ENCODE results near the gene AQP1. TPM values are rescaled to one million over a fixed set of nuclear protein-coding genes. Genes with fewer than 3 reads are reported as not detected.
A peak's percentile ranks its signal among the peaks of the same experiment; 100 is the strongest.

The AQP1 gene
- total RNA-seq, 2 experiments from 2014 or later = 0.23 TPM; not detected in 1

GRCh38 chr7:30923774-30924413 lies 12.2 kb downstream of the AQP1 start:
- H3K36me3 Mint-ChIP-seq = no peaks in the 10 kb centered on the region
- ATAC-seq (ENCODE audit: low read depth) (no peak), DNase-seq (peak; percentile 10)
- H3K27me3 Mint-ChIP-seq = no peaks in the 10 kb centered on the region
- POLR2A ChIA-PET = no interaction called here
- peaks cover 3% of the 10 kb centered on the region for H3K4me1 Mint-ChIP-seq
- H3K4me3 Mint-ChIP-seq = no peak overlapping the region
- peaks cover 4% of the 10 kb centered on the region for H3K9me3 Mint-ChIP-seq
- H3K27ac Mint-ChIP-seq = no peak overlapping the region

- Mint-ChIP-seq H3K4me3 (no peak overlapping the region), H3K4me1 (peaks cover 3% of the 10 kb centered on the region), H3K27me3 (peaks cover 2% of the 10 kb centered on the region), H3K36me3 (no peaks in the 10 kb centered on the region), H3K9me3 (peaks cover 4% of the 10 kb centered on the region), H3K27ac (no peak overlapping the region)
- DNase-seq (peak; percentile 8), ATAC-seq (ENCODE audit: low read depth) (no peak)
- POLR2A ChIA-PET = no interaction called here
These were observed 13.0 kb downstream of the AQP1 start for GRCh38 chr7:30924624-30925023.

- no peak overlapping the region for H3K27ac Mint-ChIP-seq
- peaks cover 2% of the 10 kb centered on the region for H3K27me3 Mint-ChIP-seq
- no peaks in the 10 kb centered on the region for H3K36me3 Mint-ChIP-seq
- ATAC-seq (ENCODE audit: low read depth) = no peak
- no peak for DNase-seq
- POLR2A ChIA-PET = no interaction called here
- H3K4me1 Mint-ChIP-seq = peaks cover 3% of the 10 kb centered on the region
- no peak overlapping the region for H3K4me3 Mint-ChIP-seq
- H3K9me3 Mint-ChIP-seq = peaks cover 4% of the 10 kb centered on the region
These were observed 13.5 kb downstream of the AQP1 start for GRCh38 chr7:30925117-30925516.

- peak; percentile 4 for DNase-seq
- POLR2A ChIA-PET = no interaction called here
- Mint-ChIP-seq H3K36me3 (no peaks in the 10 kb centered on the region), H3K4me3 (no peak overlapping the region), H3K9me3 (peaks cover 4% of the 10 kb centered on the region), H3K27ac (no peak overlapping the region), H3K27me3 (peaks cover 2% of the 10 kb centered on the region), H3K4me1 (peaks cover 3% of the 10 kb centered on the region)
- no peak for ATAC-seq (ENCODE audit: low read depth)
These were observed 14.3 kb downstream of the AQP1 start for GRCh38 chr7:30925913-30926312.

- Mint-ChIP-seq H3K27ac (no peak overlapping the region), H3K4me3 (no peak overlapping the region), H3K4me1 (peaks cover 3% of the 10 kb centered on the region), H3K36me3 (no peaks in the 10 kb centered on the region), H3K9me3 (peaks cover 4% of the 10 kb centered on the region), H3K27me3 (peaks cover 2% of the 10 kb centered on the region)
- no peak for ATAC-seq (ENCODE audit: low read depth)
- POLR2A ChIA-PET = no interaction called here
- DNase-seq = no peak
These were observed 14.7 kb downstream of the AQP1 start for GRCh38 chr7:30926313-30926712.

- no peak for ATAC-seq (ENCODE audit: low read depth)
- Mint-ChIP-seq H3K4me1 (peaks cover 3% of the 10 kb centered on the region), H3K4me3 (no peak overlapping the region), H3K27ac (no peak overlapping the region), H3K9me3 (peaks cover 4% of the 10 kb centered on the region), H3K36me3 (no peaks in the 10 kb centered on the region), H3K27me3 (peaks cover 2% of the 10 kb centered on the region)
- POLR2A ChIA-PET = no interaction called here
- DNase-seq = no peak
These were observed 15.4 kb downstream of the AQP1 start for GRCh38 chr7:30927040-30927439.

- DNase-seq = no peak
- peaks cover 3% of the 10 kb centered on the region for H3K4me1 Mint-ChIP-seq
- H3K27ac Mint-ChIP-seq = no peak overlapping the region
- POLR2A ChIA-PET = no interaction called here
- peaks cover 4% of the 10 kb centered on the region for H3K9me3 Mint-ChIP-seq
- no peak overlapping the region for H3K4me3 Mint-ChIP-seq
- ATAC-seq (ENCODE audit: low read depth) = no peak
- no peaks in the 10 kb centered on the region for H3K36me3 Mint-ChIP-seq
- peaks cover 2% of the 10 kb centered on the region for H3K27me3 Mint-ChIP-seq
These were observed 15.9 kb downstream of the AQP1 start for GRCh38 chr7:30927559-30927958.

- Mint-ChIP-seq H3K4me3 (no peak overlapping the region), H3K27ac (no peak overlapping the region), H3K9me3 (peaks cover 4% of the 10 kb centered on the region), H3K36me3 (no peaks in the 10 kb centered on the region), H3K27me3 (peaks cover 2% of the 10 kb centered on the region), H3K4me1 (peaks cover 2% of the 10 kb centered on the region)
- POLR2A ChIA-PET = no interaction called here
- DNase-seq (peak; percentile 11), ATAC-seq (ENCODE audit: low read depth) (no peak)
These were observed 16.7 kb downstream of the AQP1 start for GRCh38 chr7:30928254-30928872.

GRCh38 chr7:30929686-30930085 lies 18.0 kb downstream of the AQP1 start:
- POLR2A ChIA-PET = no interaction called here
- peaks cover 4% of the 10 kb centered on the region for H3K9me3 Mint-ChIP-seq
- no peak for ATAC-seq (ENCODE audit: low read depth)

GRCh38 chr7:30930621-30931020 lies 19.0 kb downstream of the AQP1 start:
- no peak for DNase-seq

More at GRCh38 chr7:30929686-30930085, 18.0 kb downstream of the AQP1 start:
- no peak overlapping the region for H3K27ac Mint-ChIP-seq
- peaks cover 2% of the 10 kb centered on the region for H3K27me3 Mint-ChIP-seq
- no peak overlapping the region for H3K4me3 Mint-ChIP-seq
- no peaks in the 10 kb centered on the region for H3K36me3 Mint-ChIP-seq
- DNase-seq = no peak
- H3K4me1 Mint-ChIP-seq = no peaks in the 10 kb centered on the region

GRCh38 chr7:30931161-30931928 lies 19.7 kb downstream of the AQP1 start:
- no peaks in the 10 kb centered on the region for H3K4me1 Mint-ChIP-seq
- H3K27ac Mint-ChIP-seq = no peak overlapping the region
- H3K36me3 Mint-ChIP-seq = no peaks in the 10 kb centered on the region
- H3K9me3 Mint-ChIP-seq = peaks cover 4% of the 10 kb centered on the region
- H3K4me3 Mint-ChIP-seq = no peak overlapping the region
- ATAC-seq (ENCODE audit: low read depth) (no peak), DNase-seq (no peak)
- peaks cover 2% of the 10 kb centered on the region for H3K27me3 Mint-ChIP-seq
- POLR2A ChIA-PET = no interaction called here

More at GRCh38 chr7:30930621-30931020, 19.0 kb downstream of the AQP1 start:
- Mint-ChIP-seq H3K9me3 (peaks cover 4% of the 10 kb centered on the region), H3K27ac (no peak overlapping the region), H3K4me1 (no peaks in the 10 kb centered on the region), H3K27me3 (peaks cover 2% of the 10 kb centered on the region), H3K4me3 (no peak overlapping the region), H3K36me3 (no peaks in the 10 kb centered on the region)
- ATAC-seq (ENCODE audit: low read depth) = no peak
- POLR2A ChIA-PET = no interaction called here

- Mint-ChIP-seq H3K4me1 (no peaks in the 10 kb centered on the region), H3K27me3 (peaks cover 6% of the 10 kb centered on the region), H3K36me3 (no peaks in the 10 kb centered on the region), H3K27ac (no peak overlapping the region), H3K9me3 (peaks cover 4% of the 10 kb centered on the region), H3K4me3 (no peak overlapping the region)
- POLR2A ChIA-PET = no interaction called here
- no peak for ATAC-seq (ENCODE audit: low read depth)
- no peak for DNase-seq
These were observed 20.4 kb downstream of the AQP1 start for GRCh38 chr7:30931929-30932540.

- Mint-ChIP-seq H3K36me3 (no peaks in the 10 kb centered on the region), H3K4me1 (no peaks in the 10 kb centered on the region), H3K4me3 (no peak overlapping the region), H3K27me3 (peaks cover 9% of the 10 kb centered on the region), H3K9me3 (peaks cover 4% of the 10 kb centered on the region), H3K27ac (no peak overlapping the region)
- POLR2A ChIA-PET = no interaction called here
- no peak for DNase-seq
- no peak for ATAC-seq (ENCODE audit: low read depth)
These were observed 20.9 kb downstream of the AQP1 start for GRCh38 chr7:30932562-30932961.

All from activated naive CD8-positive, alpha-beta T cell treated with anti-CD3 and anti-CD28 coated beads, Interleukin-2, amount 10 ng/mL, durations not matched to agents 7 days and 5 days (primary cell).